HFF-Myc (cell line): ENCODE measurements around the gene SCAP.

Source experiments
- DNase-seq: peaks from one replicate; pipeline ENCODE4 v3.0.0-alpha.2; 2011; ENCODE audit warnings: low read depth; ENCODE audit errors: extremely low read depth
- H3K4me3 ChIP-seq: replicated peaks from 2 replicates; pipeline ENCODE4 v1.5.1; 2011; ENCODE audit warnings: low read depth, mild to moderate bottlenecking, control low read depth, low read length
- CTCF ChIP-seq: IDR thresholded peaks from 2 replicates; pipeline ENCODE4 v1.5.1; 2012; ENCODE audit warnings: mild to moderate bottlenecking, low read depth, low read length, control low read depth; ENCODE audit errors: missing control alignments

The SCAP gene

GRCh38 chr3:47404955-47405790 lies 70.6 kb downstream of the SCAP start:
- no peak for DNase-seq

GRCh38 chr3:47404431-47404876 lies 71.3 kb downstream of the SCAP start:
- no peak overlapping the region for H3K4me3 ChIP-seq
- DNase-seq, result no peak
- no peak for TF ChIP-seq CTCF

More at GRCh38 chr3:47404955-47405790, 70.6 kb downstream of the SCAP start:
- H3K4me3 ChIP-seq, result no peak overlapping the region
- TF ChIP-seq CTCF, result no peak

- no peak for TF ChIP-seq CTCF
- DNase-seq, result no peak
- no peak overlapping the region for H3K4me3 ChIP-seq
These were observed 76.0 kb downstream of the SCAP start for GRCh38 chr3:47399531-47400270.

GRCh38 chr3:47399016-47399415 lies 76.7 kb downstream of the SCAP start:
- no peak for DNase-seq
- no peak overlapping the region for H3K4me3 ChIP-seq
- TF ChIP-seq CTCF, result no peak

GRCh38 chr3:47398228-47398627 lies 77.5 kb downstream of the SCAP start:
- no peak overlapping the region for H3K4me3 ChIP-seq
- TF ChIP-seq CTCF, result no peak
- DNase-seq, result no peak

- no peak for TF ChIP-seq CTCF
- no peak for DNase-seq
- H3K4me3 ChIP-seq, result no peak overlapping the region
These were observed 80.9 kb downstream of the SCAP start for GRCh38 chr3:47394881-47395280.
